Nephron progenitor cell (in vitro differentiated cells): ENCODE results near the gene PLA2G4B.

Source experiments
- DNase-seq: peaks from one replicate; pipeline ENCODE4 v3.0.0; 2021
- H3K27ac Mint-ChIP-seq: 2 replicates; pipeline ENCODE4 v1.8.0; 2021; ENCODE audit warnings: mild to moderate bottlenecking, moderate library complexity, mixed read lengths
- H3K27me3 Mint-ChIP-seq: 2 replicates; pipeline ENCODE4 v1.8.0; 2021; ENCODE audit warnings: mild to moderate bottlenecking, low read depth, mixed read lengths; ENCODE audit not compliant: poor library complexity
- H3K36me3 Mint-ChIP-seq: 2 replicates; pipeline ENCODE4 v1.8.0; 2021; ENCODE audit warnings: low read depth, mixed read lengths
- H3K4me1 Mint-ChIP-seq: 2 replicates; pipeline ENCODE4 v1.8.0; 2021; ENCODE audit warnings: mixed read lengths
- H3K4me3 Mint-ChIP-seq: 2 replicates; pipeline ENCODE4 v1.8.0; 2021; ENCODE audit warnings: mild to moderate bottlenecking, moderate library complexity, mixed read lengths
- H3K9me3 Mint-ChIP-seq: 2 replicates; pipeline ENCODE4 v1.8.0; 2021; ENCODE audit warnings: mild to moderate bottlenecking, moderate library complexity, mixed read lengths
- TF ChIP-seq, protein P1 (sequence below): fragments of 200-600 bp; sonication (generic); IDR thresholded peaks from 2 replicates; pipeline ENCODE4 v1.5.0; 2021; ENCODE audit warnings: antibody characterized with exemption

PLA2G4B gene

DNA sequence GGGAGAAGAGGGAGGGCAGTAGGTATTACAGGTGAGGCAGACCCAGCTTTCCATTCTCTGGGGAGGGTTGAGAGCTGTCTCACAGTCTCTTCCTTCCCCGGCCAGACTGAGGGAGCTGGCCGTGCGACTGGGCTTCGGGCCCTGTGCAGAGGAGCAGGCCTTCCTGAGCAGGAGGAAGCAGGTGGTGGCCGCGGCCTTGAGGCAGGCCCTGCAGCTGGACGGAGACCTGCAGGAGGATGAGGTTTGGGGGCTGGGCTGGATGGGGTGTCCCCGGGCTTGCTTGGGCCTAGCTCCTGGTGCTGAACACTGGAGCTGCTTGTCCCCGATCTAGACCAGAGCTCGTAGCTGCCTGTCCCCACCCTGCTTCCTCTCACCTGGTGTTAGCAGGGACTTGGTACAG is 4.9 kb downstream of the PLA2G4B start:
- Mint-ChIP-seq H3K4me1 (peaks cover 9% of the 10 kb centered on the region), H3K27me3 (no peaks in the 10 kb centered on the region), H3K4me3 (no peak overlapping the region), H3K27ac (no peak overlapping the region), H3K9me3 (no peaks in the 10 kb centered on the region), H3K36me3 (peaks cover 6% of the 10 kb centered on the region)
- DNase-seq: no peak
- TF ChIP-seq, protein P1, sequence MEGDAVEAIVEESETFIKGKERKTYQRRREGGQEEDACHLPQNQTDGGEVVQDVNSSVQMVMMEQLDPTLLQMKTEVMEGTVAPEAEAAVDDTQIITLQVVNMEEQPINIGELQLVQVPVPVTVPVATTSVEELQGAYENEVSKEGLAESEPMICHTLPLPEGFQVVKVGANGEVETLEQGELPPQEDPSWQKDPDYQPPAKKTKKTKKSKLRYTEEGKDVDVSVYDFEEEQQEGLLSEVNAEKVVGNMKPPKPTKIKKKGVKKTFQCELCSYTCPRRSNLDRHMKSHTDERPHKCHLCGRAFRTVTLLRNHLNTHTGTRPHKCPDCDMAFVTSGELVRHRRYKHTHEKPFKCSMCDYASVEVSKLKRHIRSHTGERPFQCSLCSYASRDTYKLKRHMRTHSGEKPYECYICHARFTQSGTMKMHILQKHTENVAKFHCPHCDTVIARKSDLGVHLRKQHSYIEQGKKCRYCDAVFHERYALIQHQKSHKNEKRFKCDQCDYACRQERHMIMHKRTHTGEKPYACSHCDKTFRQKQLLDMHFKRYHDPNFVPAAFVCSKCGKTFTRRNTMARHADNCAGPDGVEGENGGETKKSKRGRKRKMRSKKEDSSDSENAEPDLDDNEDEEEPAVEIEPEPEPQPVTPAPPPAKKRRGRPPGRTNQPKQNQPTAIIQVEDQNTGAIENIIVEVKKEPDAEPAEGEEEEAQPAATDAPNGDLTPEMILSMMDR: no peak

DNA sequence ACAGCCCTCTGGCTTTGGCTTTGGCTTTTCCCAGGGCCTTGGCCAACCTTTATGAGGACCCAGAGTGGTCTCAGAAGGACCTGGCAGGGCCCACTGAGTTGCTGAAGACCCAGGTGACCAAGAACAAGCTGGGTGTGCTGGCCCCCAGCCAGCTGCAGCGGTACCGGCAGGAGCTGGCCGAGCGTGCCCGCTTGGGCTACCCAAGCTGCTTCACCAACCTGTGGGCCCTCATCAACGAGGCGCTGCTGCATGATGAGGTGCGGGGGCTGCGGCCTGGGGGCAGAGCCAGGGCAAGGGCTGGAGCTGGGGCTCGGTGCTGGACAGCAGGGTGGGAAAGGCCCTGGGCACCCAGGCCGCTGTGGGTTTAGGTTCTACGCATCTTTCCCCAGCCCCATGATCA is 6.2 kb downstream of the PLA2G4B start:
- TF ChIP-seq, protein P1: no peak
- Mint-ChIP-seq H3K27ac (no peak overlapping the region), H3K9me3 (no peaks in the 10 kb centered on the region), H3K36me3 (peaks cover 6% of the 10 kb centered on the region), H3K27me3 (no peaks in the 10 kb centered on the region), H3K4me3 (no peak overlapping the region), H3K4me1 (peaks cover 9% of the 10 kb centered on the region)
- DNase-seq: no peak

DNA sequence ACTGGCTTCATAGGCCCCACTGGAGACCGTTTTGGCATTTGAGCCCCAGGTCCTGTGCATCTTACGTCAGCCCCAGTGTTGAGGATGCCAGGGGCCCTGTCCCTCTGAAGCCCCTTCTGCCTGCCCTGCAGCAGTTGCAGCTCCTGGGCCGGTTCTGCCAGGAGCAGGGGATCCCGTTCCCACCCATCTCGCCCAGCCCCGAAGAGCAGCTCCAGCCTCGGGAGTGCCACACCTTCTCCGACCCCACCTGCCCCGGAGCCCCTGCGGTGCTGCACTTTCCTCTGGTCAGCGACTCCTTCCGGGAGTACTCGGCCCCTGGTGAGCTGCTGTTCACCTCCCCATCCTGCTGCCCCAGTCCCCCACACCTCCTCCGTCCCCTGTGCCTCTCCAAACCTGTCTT is 8.6 kb downstream of the PLA2G4B start:
- no peak for DNase-seq
- TF ChIP-seq, protein P1: no peak

DNA sequence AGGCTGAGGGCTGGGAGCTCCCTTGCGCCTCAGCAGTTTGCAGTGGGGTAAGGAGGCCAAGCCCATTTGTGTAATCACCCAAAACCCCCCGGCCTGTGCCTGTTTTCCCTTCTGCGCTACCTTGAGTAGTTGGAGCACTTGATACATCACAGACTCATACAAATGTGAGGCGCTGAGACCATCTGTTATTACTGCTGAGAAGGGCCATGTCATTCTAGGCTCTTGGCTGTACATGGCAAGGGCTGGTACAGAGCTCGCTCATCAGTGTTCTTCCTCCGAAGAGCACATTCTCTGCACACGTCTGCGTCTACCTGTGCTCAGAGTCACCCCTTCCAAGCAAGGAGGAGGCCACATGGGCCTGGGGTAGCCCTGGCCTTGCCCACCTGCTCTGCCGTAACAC is 9.3 kb downstream of the PLA2G4B start:
- peaks cover 6% of the 10 kb centered on the region for H3K36me3 Mint-ChIP-seq
- DNase-seq: no peak
- H3K27me3 Mint-ChIP-seq: no peaks in the 10 kb centered on the region
- peaks cover 15% of the 10 kb centered on the region for H3K4me1 Mint-ChIP-seq
- no peak overlapping the region for H3K27ac Mint-ChIP-seq
- no peaks in the 10 kb centered on the region for H3K9me3 Mint-ChIP-seq
- TF ChIP-seq, protein P1: no peak
- H3K4me3 Mint-ChIP-seq: no peak overlapping the region

More for the DNA sequence above, 8.6 kb downstream of the PLA2G4B start:
- Mint-ChIP-seq H3K4me3 (no peak overlapping the region), H3K27me3 (no peaks in the 10 kb centered on the region), H3K36me3 (peaks cover 6% of the 10 kb centered on the region), H3K9me3 (no peaks in the 10 kb centered on the region), H3K4me1 (peaks cover 15% of the 10 kb centered on the region), H3K27ac (no peak overlapping the region)

DNA sequence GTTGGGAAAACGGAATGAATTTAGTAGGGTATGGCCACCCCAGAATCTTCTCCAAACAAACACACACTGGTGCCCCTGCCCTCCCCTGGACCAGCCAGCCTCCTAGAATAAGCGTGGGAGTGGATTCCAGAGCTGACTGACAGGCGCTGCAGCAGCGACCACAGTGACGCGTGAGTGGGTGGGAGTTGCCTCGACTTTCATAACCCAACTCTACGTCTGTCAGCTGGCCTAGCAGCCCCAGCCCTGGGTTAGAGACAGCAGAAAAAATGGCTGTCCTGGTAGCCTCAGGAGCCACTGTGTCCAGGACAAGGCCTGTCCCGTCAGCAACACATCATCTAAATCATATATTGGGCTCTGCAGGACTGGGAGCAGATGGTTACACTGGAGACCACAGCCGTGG is 10.0 kb downstream of the PLA2G4B start:
- Mint-ChIP-seq H3K36me3 (peaks cover 6% of the 10 kb centered on the region), H3K9me3 (no peaks in the 10 kb centered on the region)

DNA sequence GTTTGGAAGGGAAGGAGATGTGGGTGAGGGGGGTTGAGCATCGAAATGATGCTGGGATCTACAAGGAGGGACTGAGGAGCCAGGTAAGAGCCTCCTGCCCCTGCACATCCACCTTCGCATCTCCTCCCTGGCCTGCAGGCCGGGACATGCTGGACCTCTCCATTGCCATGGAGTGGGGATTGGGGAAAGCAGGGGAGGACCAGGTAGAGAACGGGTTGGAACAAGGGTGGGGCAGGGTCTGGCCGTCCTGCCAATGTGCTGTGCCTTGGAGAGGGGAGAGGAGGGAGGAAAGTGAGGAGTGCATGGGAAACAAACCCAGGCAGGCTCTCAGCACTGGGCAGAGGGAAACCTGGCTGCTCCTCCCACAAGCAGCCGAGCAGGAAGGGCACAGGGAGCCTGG is 10.6 kb downstream of the PLA2G4B start:
- TF ChIP-seq, protein P1: no peak
- Mint-ChIP-seq H3K27ac (peak overlapping the region; percentile 59), H3K4me3 (no peak overlapping the region), H3K4me1 (peaks cover 23% of the 10 kb centered on the region), H3K36me3 (peaks cover 6% of the 10 kb centered on the region), H3K9me3 (no peaks in the 10 kb centered on the region), H3K27me3 (no peaks in the 10 kb centered on the region)
- DNase-seq: no peak

More for the DNA sequence above, 10.0 kb downstream of the PLA2G4B start:
- no peak overlapping the region for H3K27ac Mint-ChIP-seq
- TF ChIP-seq, protein P1: no peak
- no peaks in the 10 kb centered on the region for H3K27me3 Mint-ChIP-seq
- H3K4me3 Mint-ChIP-seq: no peak overlapping the region
- no peak for DNase-seq
- H3K4me1 Mint-ChIP-seq: peaks cover 18% of the 10 kb centered on the region
